Stimulated activated CD4-positive, alpha-beta T cell treated with anti-CD3 and anti-CD28 coated beads, TNF-alpha, amount 100 ng/mL, for 4 hours (primary cell): ENCODE results near the gene CNPY1.
"Not testable (repeated sequence)": the region's sequence is repeated elsewhere in the genome, so short reads cannot be mapped to it uniquely, and the experiment has no call there.

Source experiments
- DNase-seq, 3 experiments: peaks; one replicate each; pipeline ENCODE4 v3.0.0-alpha.2; 2020; ENCODE audit warnings: low read depth in 3 of 3

The CNPY1 gene

DNA sequence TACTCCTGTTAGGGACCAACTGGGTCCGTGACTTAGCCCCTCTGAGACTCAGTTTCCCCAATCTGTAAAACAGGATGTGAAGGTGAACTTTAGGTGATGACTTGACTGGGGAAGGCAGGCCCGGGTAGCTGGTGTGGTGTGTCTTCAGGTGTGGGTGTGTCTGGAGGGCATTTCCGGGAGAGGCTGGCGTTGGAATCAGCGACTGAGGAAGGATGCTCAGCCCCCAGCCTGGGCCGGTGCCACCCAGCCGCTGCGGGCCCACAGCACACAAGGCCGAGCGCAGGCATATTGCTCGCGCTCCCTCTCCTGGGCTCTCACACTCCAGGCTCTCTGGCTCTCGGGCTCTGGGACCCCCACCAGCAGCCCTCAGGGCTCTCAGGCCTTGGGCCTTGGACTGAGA lies 31.7 kb upstream of the CNPY1 start:
- DNase-seq, result no peak

- DNase-seq, result no peak
Observed at GRCh38 chr7:155577509-155577905, 31.1 kb upstream of the CNPY1 start.

GRCh38 chr7:155576900-155577508 lies 30.6 kb upstream of the CNPY1 start:
- no peak for DNase-seq

GRCh38 chr7:155576416-155576815 lies 30.1 kb upstream of the CNPY1 start:
- DNase-seq, result no peak

- no peak for DNase-seq
Observed at GRCh38 chr7:155574556-155575290, 28.4 kb upstream of the CNPY1 start.

GRCh38 chr7:155571581-155572345 lies 25.4 kb upstream of the CNPY1 start:
- no peak for DNase-seq

DNA sequence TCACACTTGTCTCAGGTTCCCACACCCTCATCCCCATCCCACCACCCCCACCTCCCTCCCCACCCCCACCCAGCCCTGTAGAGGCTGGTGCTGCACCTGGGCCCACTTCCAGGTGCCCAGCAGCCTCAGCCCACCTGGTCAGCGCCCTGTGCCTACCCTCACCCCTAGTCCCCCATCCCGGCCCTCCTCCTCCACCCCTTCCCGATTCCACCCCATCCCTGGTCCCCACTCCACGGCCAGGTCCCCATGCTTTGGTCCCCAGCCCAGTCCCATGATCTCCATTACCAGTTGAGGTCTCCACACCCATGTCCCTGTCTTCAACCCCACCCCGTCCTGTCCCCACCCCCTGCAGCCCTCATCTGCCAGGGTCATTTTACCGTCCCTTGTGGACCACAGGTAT lies 24.6 kb upstream of the CNPY1 start:
- DNase-seq, result no peak

GRCh38 chr7:155570171-155570958 lies 24.0 kb upstream of the CNPY1 start:
- no peak for DNase-seq

DNA sequence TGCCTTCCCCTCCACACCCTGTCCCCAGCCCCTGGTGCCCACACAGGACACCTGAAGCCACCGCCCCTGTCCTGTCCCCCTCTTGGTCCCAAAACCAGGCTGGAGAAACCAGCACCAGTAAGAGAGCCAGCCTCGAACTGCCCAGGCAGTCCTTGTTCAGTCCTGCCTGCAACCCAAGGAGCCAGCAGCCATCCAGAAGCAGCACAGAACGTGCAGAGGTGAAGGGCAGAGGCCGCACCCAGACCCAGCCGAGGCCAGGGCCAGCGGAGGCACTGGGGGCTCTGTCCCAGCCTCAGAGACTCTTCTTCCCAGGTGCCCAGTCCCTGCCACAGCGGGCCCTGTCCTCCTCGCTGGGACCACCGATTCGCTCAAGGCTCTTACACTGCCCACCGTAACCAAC lies 23.3 kb upstream of the CNPY1 start:
- DNase-seq, result no peak

DNA sequence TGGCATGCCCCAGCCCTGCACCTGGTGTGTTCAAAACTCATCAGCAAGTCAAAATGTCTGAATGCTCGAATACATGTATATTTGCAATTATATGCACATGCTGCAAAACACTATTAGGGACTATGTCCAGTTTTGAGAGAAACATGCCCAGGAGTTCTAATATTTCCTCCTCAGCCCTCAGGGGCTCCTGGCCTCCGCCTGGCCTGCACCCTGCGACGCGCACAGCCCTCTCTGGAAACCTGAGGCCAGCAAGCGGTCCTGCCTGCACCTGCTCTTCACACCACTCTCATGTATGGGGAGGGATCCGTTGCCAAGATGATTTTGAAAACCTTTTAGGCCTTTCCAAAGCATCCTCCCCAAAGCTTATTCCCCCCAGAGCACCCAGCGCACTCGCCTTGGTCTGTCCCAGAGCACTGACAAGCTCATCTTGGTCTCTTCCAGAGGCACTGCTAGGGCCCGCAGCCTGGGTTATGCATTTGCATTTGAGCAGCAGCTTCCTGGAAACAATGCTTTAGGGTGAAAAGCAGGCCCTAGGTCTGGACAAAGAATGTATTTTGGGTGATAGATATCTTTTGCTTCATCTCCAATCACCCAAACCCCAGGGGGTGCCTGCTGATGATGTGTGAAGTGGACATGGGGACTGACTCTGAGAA lies 22.6 kb upstream of the CNPY1 start:
- no peak for DNase-seq

DNA sequence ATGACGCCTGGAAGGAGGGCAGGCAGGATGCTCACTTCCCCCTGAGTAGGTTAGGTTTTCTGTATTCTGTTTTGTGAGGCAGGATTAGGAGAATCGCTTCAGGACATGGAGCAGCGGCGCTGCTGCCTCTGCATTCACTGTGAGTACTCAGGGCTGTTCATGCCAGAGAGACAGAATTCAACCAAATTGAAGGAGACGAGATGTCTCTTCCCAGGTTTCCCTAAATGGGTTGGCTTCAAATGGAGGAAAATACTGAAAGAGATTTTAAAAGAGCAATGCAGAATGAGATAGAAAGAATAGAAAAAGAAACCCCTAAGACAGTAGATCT lies 21.9 kb upstream of the CNPY1 start:
- no peak for DNase-seq

GRCh38 chr7:155567646-155568332 lies 21.4 kb upstream of the CNPY1 start:
- DNase-seq, result no peak

- no peak for DNase-seq
Observed at GRCh38 chr7:155566011-155566836, 19.9 kb upstream of the CNPY1 start.

GRCh38 chr7:155565596-155565995 lies 19.2 kb upstream of the CNPY1 start:
- DNase-seq, result no peak

GRCh38 chr7:155562976-155563375 lies 16.6 kb upstream of the CNPY1 start:
- not testable (repeated sequence) for DNase-seq

DNA sequence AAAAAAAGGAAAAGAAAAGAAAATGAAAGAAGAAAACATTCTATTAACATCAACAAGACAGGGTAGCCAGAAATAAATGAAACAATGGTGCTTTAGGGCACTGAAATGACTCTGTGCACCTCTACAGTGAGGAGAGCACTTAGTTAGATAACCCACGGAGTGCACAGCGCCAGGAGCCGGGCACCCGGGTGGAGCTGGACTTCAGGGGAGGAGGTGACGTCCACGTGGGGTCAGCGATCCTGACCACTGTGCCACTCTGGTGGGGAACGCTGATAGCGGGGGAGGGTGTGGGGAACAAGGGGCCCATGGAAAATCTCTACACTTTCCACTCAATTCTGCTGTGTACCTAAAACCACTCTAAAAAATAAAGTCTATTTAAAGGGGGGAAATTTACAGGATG lies 15.7 kb upstream of the CNPY1 start:
- no peak for DNase-seq

DNA sequence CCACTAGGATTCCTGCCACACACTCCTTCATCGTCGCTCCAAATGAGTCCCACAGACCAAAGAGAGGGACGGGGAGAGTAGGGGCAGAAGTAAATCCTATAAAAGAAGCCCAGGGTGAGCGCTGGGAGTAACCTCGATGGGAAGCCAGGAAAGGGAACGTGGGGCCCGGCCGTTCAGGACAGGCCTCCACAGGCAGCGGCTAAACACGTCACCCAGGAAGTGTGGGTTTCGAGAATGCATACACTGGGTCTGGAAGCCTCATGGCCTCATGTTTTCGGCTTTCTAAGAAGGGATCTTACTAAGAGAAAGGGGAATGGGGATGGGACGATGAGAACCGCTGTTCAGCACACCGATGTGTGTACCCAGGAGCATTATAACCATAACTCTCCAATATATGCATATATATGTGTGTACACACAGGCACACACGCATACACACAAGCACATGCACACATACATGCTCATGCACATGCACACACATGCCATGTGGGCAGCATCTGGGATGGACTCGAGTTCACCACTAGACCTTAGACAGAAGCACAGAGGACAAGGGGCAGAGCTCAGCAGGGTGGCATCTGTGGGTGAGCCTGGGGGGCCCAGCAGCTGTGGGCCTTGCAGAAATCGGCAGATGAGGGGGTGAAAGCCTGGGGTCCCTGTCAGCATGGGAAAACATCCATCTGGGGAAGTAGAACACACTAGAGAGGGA lies 14.8 kb upstream of the CNPY1 start:
- no peak for DNase-seq

DNA sequence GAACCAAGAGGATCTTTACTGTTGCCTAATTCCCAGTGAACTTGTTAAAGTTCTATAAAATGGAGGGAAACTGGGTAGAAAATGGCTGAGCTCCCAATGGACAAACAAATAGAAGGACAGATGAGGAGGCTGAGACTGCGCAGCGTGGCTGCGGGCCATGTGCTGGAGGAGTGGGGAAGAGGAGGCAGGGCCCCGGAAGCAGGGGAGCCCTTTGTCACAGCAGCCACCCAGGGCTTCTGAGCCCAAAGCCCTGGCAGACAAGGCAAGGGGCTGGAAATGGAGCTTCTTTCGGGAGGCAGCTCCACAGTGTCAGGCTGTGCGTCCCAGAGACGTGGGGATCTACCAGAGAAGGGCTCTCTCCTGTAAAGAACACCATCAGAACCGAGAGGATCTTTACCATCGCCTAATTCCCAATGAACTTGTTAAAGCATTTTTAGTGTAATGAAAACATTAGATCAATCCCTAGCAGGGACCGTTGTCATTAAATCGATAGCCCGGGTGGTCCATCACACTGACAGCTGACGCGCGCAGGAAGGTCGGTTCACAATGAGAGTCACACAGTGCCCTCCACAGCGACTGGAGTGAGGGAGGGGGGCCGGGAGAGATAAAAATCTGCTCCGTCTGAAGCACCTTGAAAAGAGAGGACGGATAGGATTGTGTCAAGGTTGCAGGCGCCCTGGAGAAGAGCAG lies 14.0 kb upstream of the CNPY1 start:
- DNase-seq, result no peak

GRCh38 chr7:155559519-155560108 lies 13.3 kb upstream of the CNPY1 start:
- DNase-seq, result no peak
